GM18868 (cell line): ENCODE results near the gene ZSCAN2.

Experiments used
- ATAC-seq: cut with Tn5 transposase; IDR thresholded peaks from one replicate; pipeline ENCODE4 v1.9.1; 2021; ENCODE audit warnings: mild to moderate bottlenecking, moderate library complexity; ENCODE audit not compliant: unreplicated experiment

Gene ZSCAN2

GRCh38 chr15:84598250-84598649 lies 2.6 kb upstream of the ZSCAN2 start:
- ATAC-seq = peak; percentile 56

DNA sequence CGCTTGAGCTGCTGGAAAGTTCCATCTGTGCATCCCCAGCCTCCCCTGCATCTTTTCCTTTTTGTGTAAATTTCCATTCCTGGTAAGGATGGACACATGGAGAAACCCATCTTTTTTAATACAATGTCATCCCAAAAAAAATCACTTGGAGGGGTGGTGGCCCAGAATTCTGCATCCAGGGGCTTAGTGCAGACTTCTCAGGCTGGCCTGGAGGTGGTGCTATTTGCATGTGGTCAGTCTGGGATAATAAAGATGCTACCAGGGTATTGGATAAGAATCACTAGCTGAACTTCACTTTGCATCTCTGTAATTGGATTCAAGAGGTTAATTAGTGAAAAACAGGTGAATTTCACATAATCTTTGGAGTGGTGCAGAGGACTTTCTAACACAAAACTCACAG lies 1.8 kb upstream of the ZSCAN2 start:
- no peak for ATAC-seq

DNA sequence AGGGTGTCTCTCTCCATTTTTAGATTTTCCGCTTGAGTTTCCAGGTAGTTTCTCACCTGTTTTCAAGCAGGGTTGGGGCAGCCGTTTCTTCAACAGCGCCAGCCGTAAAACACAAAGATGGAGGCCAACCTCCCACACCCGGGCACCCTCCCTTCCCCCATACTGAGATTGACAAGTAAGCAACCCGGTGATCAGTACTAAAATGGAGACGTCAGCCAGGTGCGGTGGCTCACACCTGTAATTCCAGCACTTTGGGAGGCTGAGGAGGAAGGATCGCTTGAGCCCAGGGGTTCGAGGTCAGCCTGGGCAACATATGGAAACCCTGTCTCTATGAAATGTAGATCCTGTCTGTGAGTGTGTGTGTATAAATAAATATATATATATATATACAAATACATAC lies 903 bp upstream of the ZSCAN2 start:
- no peak for ATAC-seq

- peak; percentile 1 for ATAC-seq
Observed at GRCh38 chr15:84600331-84600686, 500 bp upstream of the ZSCAN2 start.

DNA sequence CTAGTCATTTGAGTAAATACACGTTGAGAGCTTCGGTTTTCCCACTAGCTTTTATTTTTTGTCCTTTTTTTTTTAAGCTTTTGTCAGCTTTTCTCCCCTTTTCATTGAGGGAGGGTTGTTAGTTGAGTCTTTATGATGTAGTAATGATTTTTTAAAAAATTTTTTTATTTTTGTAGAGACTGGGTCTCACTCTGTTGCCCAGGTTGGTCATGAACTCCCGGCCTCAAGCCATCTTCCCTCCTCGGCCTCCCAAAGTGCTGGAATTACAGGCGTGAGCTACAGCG lies 688 bp downstream of the ZSCAN2 start:
- ATAC-seq = no peak

GRCh38 chr15:84603630-84604379 lies 3.0 kb downstream of the ZSCAN2 start:
- ATAC-seq = no peak

GRCh38 chr15:84604826-84605553 lies 4.2 kb downstream of the ZSCAN2 start:
- ATAC-seq = peak; percentile 25

DNA sequence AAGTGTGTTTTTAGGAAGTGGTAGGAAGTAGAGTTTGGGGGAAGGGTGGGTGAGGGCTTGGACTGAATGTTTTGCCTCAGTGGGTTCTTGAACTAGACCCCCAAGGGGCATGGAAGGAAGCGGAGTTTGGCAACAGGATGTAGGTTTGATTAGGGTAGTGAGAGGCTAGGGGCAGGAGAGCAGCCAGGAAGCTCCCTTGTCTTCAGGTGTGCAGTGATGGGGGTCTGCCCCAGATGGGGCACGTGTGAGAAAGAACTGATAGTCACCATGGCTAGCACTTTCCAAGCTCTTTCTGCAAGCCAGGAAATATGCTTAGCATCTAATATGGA lies 4.7 kb downstream of the ZSCAN2 start:
- ATAC-seq = no peak

DNA sequence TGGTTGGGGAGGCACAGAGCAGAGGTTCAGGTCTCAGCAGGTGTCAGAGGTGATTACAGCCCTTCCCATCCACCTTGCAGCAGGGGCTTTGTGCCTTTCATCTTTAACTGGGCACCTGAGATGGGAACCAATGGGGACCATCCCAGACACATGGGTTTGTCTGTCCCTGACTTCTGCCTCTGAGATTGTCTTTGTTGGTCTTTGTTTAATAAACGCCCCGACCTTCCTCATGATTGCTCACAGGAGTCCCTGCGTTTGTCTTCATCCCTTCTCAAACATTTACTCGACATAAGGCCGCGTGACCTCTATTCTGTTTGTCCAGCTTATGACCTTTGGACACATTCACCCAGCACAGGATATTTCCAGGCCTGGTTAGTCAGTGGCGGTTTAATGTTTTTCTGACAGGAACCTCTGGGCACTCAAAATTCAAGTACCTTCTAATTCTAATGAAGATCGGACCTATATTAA lies 5.9 kb downstream of the ZSCAN2 start:
- ATAC-seq = no peak

GRCh38 chr15:84608707-84609284 lies 8.0 kb downstream of the ZSCAN2 start:
- no peak for ATAC-seq

- no peak for ATAC-seq
Observed at GRCh38 chr15:84609818-84610525, 9.2 kb downstream of the ZSCAN2 start.

DNA sequence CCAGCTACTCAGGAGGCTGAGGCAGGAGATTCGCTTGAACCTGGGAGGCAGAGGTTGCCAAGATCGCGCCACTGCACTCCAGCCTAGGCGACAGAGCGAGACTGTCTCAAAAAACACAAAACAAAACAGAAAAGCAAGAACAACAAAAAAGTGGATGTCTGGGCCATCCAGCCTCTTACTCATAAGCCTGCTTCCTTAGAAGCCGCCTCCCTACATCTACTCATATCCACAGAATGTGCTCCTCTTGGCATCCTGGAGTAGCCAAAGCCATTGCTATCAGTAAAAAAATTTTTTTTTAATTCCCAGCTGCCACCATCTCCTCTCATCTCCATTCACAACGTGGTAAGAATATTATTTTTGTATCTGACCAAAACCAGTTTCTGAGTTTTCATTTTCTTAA lies 10.8 kb downstream of the ZSCAN2 start:
- no peak for ATAC-seq

- ATAC-seq = no peak
Observed at GRCh38 chr15:84616235-84616634, 15.4 kb downstream of the ZSCAN2 start.

GRCh38 chr15:84620626-84621025 lies 19.8 kb downstream of the ZSCAN2 start:
- no peak for ATAC-seq

DNA sequence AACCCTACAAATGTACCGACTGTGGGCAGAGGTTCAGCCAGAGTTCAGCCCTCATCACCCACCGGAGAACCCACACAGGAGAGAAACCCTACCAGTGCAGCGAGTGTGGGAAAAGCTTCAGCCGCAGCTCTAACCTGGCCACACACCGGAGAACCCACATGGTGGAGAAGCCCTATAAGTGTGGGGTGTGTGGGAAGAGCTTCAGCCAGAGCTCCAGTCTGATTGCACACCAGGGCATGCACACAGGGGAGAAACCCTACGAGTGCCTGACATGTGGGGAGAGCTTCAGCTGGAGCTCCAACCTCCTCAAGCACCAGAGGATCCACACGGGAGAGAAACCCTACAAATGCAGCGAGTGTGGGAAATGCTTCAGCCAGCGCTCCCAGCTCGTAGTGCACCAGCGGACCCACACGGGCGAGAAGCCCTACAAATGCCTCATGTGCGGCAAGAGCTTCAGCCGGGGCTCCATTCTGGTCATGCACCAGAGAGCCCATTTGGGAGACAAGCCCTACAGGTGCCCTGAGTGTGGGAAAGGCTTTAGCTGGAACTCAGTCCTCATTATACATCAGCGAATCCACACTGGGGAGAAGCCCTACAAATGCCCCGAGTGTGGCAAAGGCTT lies 20.7 kb downstream of the ZSCAN2 start:
- no peak for ATAC-seq

DNA sequence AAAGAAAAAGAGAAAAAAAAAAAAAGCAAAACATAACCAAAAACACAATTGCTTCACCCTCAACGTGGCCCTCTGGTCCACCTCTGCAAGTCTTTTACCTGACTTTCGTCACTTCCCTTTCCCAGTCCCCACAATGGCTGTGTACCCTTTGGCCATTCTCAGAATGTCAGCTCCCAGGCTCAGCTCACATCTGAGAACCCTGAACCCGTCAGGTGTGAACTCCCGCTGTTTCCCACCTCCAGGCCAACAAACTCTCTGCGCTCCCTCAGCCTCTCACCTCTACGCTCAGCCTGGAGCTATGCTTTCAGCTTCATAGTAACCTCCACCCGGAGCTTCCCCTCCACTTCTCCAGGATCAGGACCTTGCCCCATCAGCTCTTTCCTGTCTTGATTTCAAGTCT lies 23.6 kb downstream of the ZSCAN2 start:
- no peak for ATAC-seq

- no peak for ATAC-seq
Observed at GRCh38 chr15:84625123-84625522, 24.3 kb downstream of the ZSCAN2 start.

GRCh38 chr15:84629033-84629432 lies 28.2 kb downstream of the ZSCAN2 start:
- no peak for ATAC-seq

DNA sequence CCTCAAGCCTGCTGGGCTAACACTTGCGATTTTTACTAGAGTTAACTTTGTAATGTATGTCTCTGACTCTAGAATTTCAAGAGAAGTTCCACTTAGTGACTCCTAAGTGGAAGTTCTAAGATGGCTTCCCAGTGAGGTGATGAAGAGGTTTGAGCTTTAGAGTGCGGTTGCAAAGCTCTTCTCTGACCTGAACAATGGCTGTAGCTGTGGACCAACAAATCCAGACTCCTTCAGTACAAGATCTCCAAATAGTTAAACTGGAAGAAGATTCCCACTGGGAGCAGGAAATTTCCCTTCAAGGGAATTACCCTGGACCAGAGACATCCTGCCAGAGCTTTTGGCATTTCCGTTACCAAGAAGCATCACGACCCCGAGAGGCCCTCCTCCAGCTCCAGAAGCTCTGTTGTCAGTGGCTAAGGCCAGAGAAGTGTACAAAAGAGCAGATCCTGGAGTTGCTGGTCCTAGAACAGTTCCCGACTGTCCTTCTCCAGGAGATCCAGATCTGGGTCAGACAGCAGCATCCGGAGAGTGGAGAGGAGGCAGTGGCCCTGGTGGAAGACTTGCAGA lies 31.0 kb downstream of the ZSCAN2 start:
- no peak for ATAC-seq

GRCh38 chr15:84633311-84634227 lies 32.8 kb downstream of the ZSCAN2 start:
- ATAC-seq = peak; percentile 40
